Stimulated activated CD8-positive, alpha-beta memory T cell treated with anti-CD3 and anti-CD28 coated beads, Interleukin-7, amount 100 ng/mL, for 1 hour (primary cell): ENCODE data around the gene SYPL2.

Experiments used
- DNase-seq, 2 donors: peaks; one replicate each; pipeline ENCODE4 v3.0.0-alpha.2; 2020; ENCODE audit warnings: low read depth in 2 of 2

The SYPL2 gene

DNA sequence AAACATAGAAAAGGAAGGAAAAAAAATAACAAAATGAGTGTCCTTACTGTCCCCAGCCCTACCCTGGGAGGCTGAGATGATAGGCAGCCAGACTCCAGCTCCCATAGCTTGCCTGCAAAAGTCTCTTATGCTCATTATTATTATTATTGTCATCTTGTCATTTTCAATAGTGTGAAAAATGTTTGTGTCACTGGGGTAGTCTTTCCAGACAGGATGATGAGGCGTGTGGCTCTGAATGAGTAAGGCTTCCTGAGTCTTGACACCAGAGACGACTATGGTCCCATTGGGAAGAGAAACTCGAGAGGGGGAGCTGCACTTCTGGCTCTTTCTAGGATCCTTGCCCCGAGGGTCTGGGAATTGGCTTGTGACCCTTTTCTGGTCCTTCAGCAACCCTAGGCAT lies 26.4 kb downstream of the SYPL2 start:
- no peak for DNase-seq

DNA sequence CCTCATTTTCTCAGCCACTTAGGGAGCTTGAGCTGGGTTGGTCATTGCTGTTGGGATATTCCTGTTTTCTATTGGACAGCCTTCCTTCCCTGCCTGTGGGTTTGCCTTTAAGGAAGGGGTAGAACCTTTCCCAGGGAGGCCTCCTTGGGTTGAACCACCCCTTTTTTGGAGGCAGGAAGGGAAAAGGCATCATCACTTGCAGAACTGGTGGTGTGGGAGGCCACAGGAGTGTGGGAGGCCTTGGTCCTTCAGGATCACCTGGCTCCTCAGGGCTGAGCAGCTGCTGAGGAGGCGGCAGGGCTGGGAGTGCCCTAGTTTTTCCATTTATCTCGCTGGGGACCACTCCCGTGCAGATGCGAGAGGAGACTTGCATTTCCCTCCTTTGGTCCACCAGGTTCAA lies 26.9 kb downstream of the SYPL2 start:
- DNase-seq, result no peak

DNA sequence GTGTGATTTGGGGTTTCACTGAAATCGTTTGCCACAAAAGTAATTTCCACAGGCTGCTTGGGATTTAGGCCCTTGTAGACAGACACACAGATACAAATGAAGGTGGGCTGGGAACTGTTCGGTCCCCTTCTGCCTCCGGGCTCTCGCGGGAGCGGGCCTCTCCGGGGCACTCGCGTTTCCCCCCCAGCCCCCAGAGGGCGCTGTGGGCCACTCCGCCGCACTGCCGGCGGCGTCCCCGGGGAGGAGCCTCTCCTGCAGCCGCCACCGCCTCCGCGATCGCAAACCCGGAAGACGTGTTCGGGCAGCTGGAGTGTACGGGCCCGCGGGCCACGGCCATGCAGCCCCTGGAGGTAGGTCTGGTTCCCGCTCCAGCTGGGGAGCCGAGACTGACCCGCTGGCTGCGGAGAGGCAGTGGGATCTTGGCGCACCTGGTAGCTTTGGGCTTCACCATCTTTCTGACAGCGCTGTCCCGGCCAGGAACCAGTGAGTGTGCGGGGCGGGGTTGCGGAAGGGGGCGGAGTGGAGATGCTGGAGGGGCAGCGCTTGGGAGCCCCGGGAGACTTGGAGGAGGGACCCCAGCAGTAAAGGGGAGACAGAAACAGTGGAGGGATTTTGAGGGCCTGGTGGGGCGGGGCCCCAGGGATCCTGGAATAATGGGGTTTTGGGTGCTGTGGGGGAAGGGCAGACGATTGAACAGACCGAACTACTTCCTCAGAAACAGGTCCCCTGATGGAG lies 27.6 kb downstream of the SYPL2 start, which contains the start of gene CYB561D1:
Gene CYB561D1 (plus strand): TSS at position 290 of the 735 bp plus-strand sequence. CDS start 46 bp downstream, at position 336.
- peak; percentile 71 to 77 for DNase-seq

DNA sequence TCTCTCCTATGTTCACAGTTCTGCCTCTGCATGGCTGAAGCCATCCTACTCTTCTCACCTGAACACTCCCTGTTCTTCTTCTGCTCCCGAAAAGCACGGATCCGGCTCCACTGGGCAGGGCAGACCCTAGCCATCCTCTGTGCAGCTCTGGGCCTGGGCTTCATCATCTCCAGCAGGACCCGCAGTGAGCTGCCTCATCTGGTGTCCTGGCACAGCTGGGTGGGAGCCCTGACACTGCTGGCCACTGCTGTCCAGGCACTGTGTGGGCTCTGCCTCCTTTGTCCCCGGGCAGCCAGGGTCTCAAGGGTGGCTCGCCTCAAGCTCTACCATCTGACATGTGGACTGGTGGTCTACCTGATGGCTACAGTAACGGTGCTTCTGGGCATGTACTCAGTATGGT lies 29.4 kb downstream of the SYPL2 start:
- DNase-seq, result no peak

DNA sequence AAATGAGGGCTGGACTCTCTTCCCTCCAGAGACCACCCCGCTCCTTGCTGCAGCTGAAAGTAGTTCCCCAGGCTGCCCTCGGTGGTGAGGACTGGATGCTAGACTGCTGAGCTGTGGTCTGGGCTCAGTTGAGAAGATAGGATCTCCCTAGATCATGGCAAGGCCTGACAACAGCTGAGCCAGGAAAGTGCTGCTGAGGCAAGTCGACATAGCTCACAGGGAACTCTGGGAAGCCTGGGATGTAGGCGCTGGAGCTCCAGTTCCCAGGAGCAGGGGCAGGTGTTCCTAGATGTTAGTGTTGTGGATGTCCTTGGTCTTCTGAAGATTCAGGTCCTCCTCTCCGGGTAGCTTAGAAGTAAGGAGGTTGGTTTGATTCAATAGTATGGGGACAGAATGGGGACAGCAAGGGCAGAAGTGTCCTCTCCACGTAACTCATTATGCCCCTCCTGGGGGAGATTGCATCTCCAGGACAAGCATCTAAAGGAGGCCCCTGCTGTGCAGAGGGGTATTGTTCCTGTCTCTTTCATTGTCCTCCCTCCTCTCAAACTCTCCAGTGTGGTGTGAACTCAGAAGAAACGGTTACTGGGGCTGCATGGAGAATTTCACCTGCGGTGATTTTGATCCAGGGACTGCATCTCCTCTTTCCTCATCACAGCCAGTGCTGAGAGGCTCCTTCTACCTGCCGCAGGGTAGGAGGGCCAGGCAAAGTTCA lies 31.3 kb downstream of the SYPL2 start:
- DNase-seq, result no peak

DNA sequence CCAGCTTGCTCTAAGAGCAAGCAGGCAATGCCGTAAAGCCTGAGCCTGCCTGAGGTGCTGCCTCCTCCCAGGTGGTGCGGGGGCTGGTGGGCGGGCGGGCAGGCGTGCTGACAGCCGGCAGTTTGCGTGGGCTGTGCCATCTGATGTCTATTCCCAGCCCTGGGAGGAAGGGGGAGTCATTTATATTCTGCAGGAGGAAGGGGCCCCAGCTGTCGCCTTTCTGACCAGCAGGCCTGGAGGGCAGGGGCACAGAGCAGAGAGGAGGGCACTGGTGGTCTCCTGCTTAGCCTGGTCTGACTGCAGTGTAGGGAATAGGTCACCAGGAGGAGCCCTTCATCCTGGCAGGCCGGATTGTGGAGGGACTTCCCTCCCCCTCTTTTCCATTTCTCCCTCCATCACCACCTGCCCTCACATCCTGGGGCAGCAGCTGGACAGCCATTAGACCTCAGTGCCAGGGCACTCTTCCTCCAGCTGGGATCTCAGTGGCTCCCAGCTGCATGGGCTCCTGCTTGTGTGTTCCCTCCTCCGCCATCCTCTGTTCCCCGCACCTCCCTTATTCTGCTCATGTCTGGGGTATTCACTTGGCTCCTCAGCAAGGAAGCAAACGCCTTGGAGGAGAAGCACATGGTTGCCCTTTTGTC lies 31.9 kb downstream of the SYPL2 start:
- DNase-seq, result no peak

DNA sequence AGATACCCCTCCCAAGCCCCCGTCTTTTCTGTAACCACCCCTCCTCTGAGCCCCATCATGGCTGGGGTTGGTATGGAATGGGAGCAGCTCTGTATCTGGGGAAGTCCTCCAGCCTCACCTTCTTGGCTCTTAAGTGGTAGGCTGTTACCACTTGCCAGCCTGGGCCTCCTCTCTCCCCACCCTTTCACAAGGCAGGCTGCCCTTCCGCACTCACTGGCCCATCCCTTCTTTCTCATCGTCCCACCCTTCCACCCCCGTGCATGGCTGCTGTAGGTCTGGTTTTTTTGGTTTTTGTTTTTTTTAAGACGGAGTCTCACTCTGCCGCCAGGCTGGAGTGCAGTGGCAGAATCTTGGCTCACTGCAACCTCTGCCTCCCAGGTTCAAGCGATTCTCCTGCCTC lies 32.7 kb downstream of the SYPL2 start:
- no peak for DNase-seq

DNA sequence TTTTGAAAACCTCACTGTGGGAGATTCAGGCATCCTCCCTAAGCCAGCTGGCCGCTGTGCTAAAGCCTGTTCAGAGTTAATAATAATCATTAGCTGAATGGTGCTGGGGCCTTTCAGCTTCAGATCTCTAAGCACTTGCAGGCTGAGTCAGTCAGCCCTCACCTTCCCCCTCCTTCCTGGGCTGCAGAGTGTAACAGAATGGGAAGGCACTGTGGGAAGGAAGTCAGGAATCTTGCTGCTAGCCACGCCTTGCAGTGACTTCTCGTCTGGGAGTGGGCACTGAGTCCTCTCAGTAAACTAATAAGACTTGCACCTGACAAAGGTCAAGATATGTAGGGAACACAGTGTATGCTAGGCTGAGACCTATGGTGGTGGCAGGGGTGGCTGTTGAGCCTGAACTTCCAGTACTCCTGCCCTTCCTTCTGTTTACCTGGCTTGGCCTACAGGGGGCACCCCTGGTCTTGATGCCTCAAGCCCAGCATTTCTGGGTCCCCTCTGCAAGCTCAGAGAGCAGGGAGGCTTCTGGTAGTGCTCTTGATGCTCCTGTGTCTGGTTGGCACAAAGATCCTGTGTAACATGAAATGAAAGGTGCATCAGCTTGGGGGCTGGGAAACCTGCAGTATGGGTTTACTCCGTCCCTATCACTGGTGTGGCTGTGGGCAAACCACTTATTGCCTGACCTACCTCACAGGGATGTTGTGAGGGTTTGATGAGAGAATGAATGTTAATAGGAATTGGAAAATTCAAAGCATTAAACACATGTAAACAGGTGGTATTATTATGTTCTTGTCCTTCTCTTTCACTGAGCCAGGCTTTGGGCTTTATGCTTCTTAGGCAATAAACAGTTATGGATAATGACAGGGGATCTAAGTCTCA lies 33.6 kb downstream of the SYPL2 start:
- no peak for DNase-seq

DNA sequence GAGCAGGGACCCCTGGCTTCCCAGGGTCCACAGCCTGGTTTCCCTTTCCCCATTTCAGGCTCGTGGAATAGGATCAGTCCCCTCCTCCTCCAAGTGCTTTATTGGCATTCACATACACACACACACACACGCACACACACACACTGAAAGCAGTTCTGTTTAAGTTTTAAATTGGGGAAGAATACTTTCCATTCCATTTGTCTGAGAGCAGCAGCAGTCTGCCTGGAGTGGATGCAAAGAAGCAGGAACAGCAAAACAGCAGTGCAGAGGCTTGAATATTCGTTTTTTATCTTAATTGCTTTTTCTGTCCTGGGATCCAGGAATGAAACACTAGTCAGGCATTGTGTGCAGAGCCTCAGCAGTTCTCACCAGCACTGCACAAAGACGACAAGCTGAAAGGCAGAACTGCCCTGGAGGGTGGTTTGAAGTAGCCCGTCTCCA lies 34.6 kb downstream of the SYPL2 start:
- DNase-seq, result no peak

DNA sequence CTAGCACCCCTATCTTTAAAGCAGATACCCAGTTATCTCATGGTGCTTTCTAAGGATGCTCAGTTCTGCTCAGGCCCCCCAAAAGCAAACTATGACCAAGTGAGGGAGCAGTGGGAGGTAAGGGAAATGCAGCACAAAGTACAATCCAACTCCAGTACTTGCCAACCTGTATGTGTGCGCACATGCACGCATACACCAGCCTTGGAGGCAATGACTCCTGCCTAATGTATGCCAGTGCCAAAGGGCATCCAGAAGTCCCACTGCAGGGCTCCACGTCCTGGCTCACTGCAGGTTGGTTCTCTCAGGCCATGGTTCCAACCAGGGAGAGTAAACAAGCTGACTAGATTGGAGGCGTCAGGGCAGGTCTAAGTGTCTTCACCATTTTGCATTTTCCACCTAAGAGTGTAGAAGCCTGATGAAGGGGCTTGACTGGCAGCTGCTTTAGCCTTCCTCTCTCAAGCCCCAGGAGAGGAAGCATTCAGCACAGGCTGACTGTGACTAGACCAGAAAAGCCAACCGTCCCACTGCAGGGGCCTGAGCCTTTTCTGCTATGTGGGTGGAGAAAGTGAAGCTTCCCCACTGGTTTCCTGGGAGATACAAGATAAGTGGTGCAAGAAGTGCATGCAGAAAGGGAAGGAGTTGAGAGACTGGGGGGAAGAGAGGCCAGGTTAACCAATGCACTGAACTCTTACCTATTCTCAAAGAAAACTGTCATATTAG lies 35.5 kb downstream of the SYPL2 start:
- no peak for DNase-seq

DNA sequence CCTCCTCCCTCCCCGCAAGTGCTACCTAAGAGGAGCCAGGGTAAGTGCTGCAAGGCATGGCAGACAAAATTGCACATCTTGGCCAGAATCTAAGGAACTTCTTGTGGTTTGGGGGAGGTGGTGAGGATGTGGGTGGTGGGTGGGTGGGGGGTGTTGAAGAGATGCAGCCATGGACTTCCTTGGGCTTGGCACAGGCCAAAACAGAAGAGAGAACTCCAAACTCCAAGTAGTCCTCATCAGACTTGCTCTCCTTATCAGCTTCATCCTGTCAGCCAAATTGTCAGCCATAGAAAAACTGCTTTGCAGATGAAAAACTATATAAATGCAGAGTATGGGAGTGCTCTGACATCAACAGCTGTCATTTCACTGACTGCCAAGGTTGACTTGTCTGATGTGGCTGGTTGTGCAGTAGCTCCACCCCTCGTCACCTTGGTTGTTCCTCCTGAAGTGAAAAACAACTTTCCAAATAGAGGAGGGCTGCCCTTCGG lies 36.1 kb downstream of the SYPL2 start:
- DNase-seq, result no peak

DNA sequence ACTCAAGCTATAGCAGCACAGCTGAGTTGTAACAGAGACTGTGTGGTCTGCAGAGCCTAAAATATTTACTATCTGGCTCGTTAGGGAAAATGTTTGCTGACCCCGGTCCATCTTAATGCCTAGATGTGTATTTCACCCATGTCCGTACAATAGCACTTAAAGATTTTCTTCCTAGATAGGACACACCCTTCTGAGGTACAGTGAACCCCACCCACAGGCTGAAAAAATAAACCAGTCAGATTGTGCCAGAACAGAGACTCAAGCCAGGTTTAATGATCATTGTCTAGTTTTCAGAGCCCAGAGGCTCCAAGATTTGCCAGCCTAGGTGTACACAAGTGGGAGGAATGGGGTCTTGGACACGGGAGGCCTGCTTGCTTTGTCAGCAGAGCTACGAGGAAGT lies 37.6 kb downstream of the SYPL2 start:
- no peak for DNase-seq

DNA sequence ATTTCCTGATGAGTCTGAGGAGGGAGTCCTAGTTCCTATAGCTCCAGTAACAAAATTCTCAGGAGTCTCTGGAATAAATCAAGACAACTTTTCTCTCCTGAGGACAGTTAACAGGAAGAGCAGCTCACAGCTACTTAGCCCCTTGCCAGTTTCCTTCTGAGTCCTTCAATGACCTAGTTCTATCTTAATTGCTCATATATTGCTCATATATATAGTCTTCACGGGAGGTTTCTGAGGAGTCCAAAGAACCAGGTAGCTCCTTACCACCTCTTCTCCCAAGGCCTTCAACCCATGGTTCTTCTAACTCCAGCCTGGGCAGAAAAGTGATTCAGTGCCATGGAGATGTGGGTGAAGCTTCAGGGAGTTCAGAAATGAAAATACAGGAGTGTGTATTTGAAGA lies 38.6 kb downstream of the SYPL2 start:
- no peak for DNase-seq

DNA sequence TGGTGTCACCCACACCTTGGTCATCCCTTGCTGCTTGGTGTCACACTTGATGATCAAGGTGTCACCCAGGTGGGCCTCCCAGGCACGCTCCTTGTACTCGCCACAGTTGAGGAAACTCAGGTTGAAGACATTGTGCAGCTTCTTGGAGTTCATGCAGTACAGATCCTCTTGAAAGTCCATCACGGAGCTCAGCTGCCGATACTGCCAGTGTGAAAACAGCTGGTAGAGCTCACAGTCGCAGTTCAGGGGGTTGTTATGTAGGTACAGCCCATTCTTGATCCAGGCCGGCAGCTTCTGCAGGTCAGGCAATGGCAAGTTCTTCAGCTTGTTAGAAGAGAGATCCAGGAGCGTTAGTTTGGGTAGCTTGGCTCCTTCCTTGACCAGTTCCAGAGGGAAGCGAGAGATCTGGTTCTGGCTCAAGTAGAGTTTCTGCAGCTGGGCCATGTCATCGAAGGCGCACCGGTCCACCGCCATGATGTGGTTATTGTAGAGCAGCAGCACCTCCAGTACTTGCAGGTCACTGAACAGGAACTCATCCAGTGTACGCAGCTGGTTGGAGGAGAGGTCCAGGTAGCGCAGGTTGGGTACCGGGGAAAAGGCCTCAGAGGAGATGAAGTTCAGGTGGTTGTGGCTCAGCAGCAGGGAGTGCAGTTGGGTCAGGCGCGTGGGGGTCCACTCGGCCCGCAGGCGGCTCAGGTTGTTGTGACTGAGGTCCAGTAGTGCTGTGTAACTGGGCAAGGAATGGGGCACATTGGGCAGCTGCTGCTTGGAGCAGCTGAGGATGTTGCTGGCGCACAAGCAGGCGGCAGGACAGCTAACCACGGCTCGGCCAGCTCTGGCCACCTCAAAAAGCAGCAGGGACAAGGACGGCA lies 41.9 kb downstream of the SYPL2 start:
- no peak for DNase-seq

DNA sequence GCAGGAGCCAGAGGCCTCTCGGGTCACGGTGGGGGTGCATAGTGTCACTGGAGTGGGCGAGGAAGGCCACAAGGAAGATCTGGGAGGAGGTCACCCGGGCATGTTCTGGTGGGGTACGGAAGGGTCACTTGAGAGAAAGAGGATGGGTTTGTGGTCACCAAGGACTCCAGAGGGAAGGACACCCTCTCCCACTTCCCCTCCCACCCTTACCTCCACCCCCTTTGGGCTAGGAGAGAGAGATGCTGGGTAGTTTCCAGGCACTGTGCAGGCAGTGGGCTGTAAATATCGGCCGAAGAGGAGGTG lies 42.5 kb downstream of the SYPL2 start:
- DNase-seq, result no peak

DNA sequence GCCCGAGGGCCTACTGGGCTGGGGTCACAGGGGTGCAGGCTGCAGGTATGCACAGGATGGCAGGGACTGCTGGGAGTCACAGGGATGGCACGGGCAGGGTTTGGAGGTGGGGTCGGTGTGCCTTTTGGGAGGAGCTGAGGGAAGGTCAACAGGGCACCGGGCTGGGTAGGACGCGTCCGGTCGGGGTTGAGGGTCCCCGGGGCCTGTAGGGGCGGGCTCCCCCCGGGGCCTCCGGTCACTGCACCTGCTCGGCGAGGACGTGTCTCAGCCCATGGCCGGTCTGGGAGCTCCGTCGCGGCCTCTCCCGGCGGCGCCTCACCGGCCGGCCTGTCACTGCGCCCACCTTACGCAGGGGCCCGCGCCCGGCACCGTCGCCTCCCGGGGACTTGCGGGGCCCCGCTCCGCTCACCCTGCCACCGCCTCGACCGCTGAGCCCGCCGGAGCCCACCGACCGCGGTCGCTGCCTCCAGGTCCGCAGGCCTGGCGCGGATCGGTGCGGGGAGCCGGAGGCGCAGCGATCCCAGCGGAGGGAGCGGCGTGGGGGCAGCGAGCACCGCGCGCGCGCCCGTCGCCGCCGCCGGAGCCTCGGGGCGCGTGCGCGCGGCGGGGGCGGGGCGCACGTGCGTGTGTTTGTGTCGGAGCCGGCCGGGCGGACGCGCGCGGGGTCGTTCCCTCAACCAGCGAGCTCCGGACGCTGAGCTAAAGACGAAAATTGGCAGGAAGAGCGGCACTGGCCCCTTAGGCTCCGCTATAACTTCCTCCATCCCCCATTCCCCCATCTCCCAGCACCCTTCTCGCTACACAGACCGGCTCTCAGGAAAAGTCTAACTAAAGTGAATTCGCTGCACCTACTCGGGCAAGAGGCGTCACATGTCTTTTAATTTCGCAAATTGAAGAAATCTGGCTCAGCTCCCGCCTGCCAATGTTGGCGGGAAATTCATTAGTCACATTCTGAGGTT lies 43.1 kb downstream of the SYPL2 start, which contains the start of gene AMIGO1:
Gene AMIGO1 (minus strand): TSS at position 552 of the 959 bp plus-strand sequence. CDS start 815 bp downstream, outside the sequence.
- DNase-seq, result peak in 1 of 2 donors; percentile 35

DNA sequence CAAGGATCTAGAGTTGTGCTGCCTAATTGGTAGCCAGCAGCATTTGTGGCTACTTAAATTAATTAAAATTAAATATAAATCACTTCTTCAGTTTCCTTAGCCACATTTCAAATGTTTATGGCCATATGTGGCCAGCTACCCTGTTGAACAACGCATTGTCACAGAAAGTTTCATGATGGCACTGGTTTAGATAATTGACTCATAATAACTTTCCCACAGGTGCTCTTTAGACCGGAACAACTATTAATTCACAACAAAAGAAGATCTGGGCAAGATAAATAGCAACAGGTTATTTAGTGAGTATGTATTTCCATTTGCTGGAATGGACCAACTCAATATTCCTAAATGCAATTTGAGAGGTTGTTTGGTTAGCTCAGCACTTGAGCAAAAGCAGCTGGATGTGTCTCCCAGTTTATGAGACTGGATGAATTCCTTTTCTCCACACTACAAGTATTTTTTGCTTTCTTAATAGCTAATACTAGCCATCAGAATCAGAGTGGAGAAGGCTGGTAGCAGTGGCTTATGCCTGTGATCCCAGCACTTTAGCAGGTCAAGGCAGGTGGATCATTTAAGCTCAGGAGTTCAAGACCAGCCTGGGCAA lies 46.9 kb downstream of the SYPL2 start:
- DNase-seq, result no peak

DNA sequence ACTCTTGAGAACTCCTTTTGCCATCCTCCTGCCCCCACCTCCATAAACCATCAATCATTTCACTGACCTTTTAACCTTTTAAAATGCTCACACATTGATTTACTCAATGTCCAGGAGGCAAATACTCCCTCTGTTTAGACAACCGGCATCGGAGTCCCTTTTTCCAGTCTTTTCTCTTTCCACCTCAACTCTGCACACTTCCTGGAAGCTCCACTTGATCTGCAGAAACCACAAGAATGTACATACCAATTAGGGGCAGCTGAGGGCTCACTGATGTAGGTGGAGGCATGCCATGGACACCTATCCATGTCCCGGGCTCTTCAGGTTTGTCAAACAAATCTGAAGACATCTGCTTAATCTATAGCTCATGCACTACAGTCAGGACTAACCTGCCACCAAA lies 48.5 kb downstream of the SYPL2 start:
- DNase-seq, result no peak
